ENCODE results near the gene NEDD4L.

DNA sequence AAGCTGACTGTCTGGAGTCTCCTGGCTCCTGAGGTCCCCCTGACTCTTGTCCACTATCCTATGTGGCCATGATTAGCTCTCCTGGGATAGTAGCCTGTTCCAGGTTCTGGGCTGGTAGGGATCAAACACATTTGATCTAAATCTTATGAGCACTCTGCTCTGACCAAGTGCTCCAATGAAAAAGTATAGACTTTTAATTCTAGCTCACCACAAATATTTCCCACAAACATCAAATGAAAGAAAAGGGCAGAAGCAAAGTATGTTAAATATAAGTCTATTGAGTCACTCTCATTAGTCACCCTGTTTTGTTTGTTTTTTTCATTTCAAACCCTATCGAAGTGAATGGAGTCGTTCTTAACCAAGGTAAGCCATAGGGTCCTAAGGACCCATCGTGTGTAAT is 39.7 kb upstream of the NEDD4L start:
- TF ChIP-seq, protein P1, sequence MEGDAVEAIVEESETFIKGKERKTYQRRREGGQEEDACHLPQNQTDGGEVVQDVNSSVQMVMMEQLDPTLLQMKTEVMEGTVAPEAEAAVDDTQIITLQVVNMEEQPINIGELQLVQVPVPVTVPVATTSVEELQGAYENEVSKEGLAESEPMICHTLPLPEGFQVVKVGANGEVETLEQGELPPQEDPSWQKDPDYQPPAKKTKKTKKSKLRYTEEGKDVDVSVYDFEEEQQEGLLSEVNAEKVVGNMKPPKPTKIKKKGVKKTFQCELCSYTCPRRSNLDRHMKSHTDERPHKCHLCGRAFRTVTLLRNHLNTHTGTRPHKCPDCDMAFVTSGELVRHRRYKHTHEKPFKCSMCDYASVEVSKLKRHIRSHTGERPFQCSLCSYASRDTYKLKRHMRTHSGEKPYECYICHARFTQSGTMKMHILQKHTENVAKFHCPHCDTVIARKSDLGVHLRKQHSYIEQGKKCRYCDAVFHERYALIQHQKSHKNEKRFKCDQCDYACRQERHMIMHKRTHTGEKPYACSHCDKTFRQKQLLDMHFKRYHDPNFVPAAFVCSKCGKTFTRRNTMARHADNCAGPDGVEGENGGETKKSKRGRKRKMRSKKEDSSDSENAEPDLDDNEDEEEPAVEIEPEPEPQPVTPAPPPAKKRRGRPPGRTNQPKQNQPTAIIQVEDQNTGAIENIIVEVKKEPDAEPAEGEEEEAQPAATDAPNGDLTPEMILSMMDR (IDR thresholded peaks at IDR 0.05), result no peak
- no peak for TF ChIP-seq POLR2A (IDR thresholded peaks at IDR 0.05)
- TF ChIP-seq EP300 (IDR thresholded peaks at IDR 0.05), result no peak
